HG03460 (cell line): ENCODE measurements around the gene KAZN.

Experiments
- ATAC-seq: cut with Tn5 transposase; IDR thresholded peaks from one replicate; pipeline ENCODE4 v1.9.1; 2021; ENCODE audit not compliant: unreplicated experiment

Gene KAZN

GRCh38 chr1:14706631-14707030 is 108.1 kb downstream of the KAZN start:
- ATAC-seq: no peak

GRCh38 chr1:14707531-14708445 is 109.3 kb downstream of the KAZN start:
- no peak for ATAC-seq

GRCh38 chr1:14710331-14710730 is 111.8 kb downstream of the KAZN start:
- no peak for ATAC-seq

- ATAC-seq: no peak
These were observed 113.7 kb downstream of the KAZN start for GRCh38 chr1:14712136-14712535.

- ATAC-seq: no peak
These were observed 114.6 kb downstream of the KAZN start for GRCh38 chr1:14713077-14713476.

- no peak for ATAC-seq
These were observed 116.8 kb downstream of the KAZN start for GRCh38 chr1:14715266-14715665.

GRCh38 chr1:14715802-14716201 is 117.3 kb downstream of the KAZN start:
- ATAC-seq: no peak

GRCh38 chr1:14716474-14716873 is 118.0 kb downstream of the KAZN start:
- ATAC-seq: no peak

GRCh38 chr1:14718476-14718875 is 120.0 kb downstream of the KAZN start:
- no peak for ATAC-seq

GRCh38 chr1:14723401-14723800 is 124.9 kb downstream of the KAZN start:
- ATAC-seq: no peak

- no peak for ATAC-seq
These were observed 125.8 kb downstream of the KAZN start for GRCh38 chr1:14724246-14724645.

- ATAC-seq: no peak
These were observed 126.2 kb downstream of the KAZN start for GRCh38 chr1:14724678-14725077.

- ATAC-seq: no peak
These were observed 126.8 kb downstream of the KAZN start for GRCh38 chr1:14725238-14725637.

GRCh38 chr1:14725695-14726094 is 127.2 kb downstream of the KAZN start:
- ATAC-seq: no peak

GRCh38 chr1:14726606-14727005 is 128.1 kb downstream of the KAZN start:
- ATAC-seq: no peak

- ATAC-seq: no peak
These were observed 130.0 kb downstream of the KAZN start for GRCh38 chr1:14728516-14728915.

GRCh38 chr1:14732728-14733047 is 134.2 kb downstream of the KAZN start:
- no peak for ATAC-seq

- ATAC-seq: no peak
These were observed 134.7 kb downstream of the KAZN start for GRCh38 chr1:14733048-14733778.

GRCh38 chr1:14733779-14734140 is 135.3 kb downstream of the KAZN start:
- no peak for ATAC-seq

GRCh38 chr1:14735841-14736240 is 137.4 kb downstream of the KAZN start:
- ATAC-seq: no peak

GRCh38 chr1:14737561-14738094 is 139.1 kb downstream of the KAZN start:
- no peak for ATAC-seq

- ATAC-seq: no peak
These were observed 139.8 kb downstream of the KAZN start for GRCh38 chr1:14738235-14738634.
